SK-N-SH (cell line): ENCODE data around the gene CLRN3. TPM values are rescaled to one million over a fixed set of nuclear protein-coding genes. Genes with fewer than 3 reads are reported as not detected.

Experiments
- CTCF ChIA-PET: fragments of 300-600, 350-600 bp; formaldehyde crosslinking; extraction: SDS; loops from one replicate; lab custom pipeline; 2021; lab: Yijun Ruan, JAX
- POLR2A ChIA-PET: fragments of 350-600 bp; sonication (Branson Sonifier 250); formaldehyde crosslinking; extraction: SDS; loops from one replicate; lab custom pipeline; 2020; ENCODE audit warnings: antibody characterized with exemption, inconsistent platforms; lab: Yijun Ruan, JAX
- DNase-seq: peaks from one replicate; pipeline ENCODE4 v3.0.0; 2012
- H2AFZ ChIP-seq: fragments of 200-600 bp; sonication (generic); 2 replicates; pipeline ENCODE4 v1.8.1; 2016; ENCODE audit warnings: antibody characterized with exemption, mild to moderate bottlenecking, low read depth
- H3F3A ChIP-seq: fragments of 200-600 bp; sonication (generic); replicated peaks from 2 replicates; pipeline ENCODE3; 2016; ENCODE audit warnings: antibody characterized with exemption, mild to moderate bottlenecking; ENCODE audit not compliant: insufficient read depth
- H3K27ac ChIP-seq, 2 experiments: fragments of 200-500 bp in 1 of 2; fragments of 200-600 bp in 1 of 2; sonication (Bioruptor generic) in 1 of 2; sonication (generic), shearing (Covaris generic) in 1 of 2; 2 replicates each; pipeline versions ENCODE4 v1.5.1 to v1.6.1; 2014 to 2016; ENCODE audit warnings: low read depth in 2 of 2, inconsistent platforms in 1 of 2, low read length in 1 of 2, mild to moderate bottlenecking in 1 of 2, mixed read lengths in 1 of 2
- H3K27me3 ChIP-seq: fragments of 200-600 bp; sonication (generic), shearing (Covaris generic); 2 replicates; pipeline ENCODE4 v1.6.1; 2016; ENCODE audit warnings: mixed run types; ENCODE audit not compliant: insufficient read depth
- H3K36me3 ChIP-seq, 2 experiments: fragments of 200-500 bp in 1 of 2; fragments of 200-600 bp in 1 of 2; sonication (Bioruptor generic) in 1 of 2; sonication (generic) in 1 of 2; replicated peaks in 1 of 2; 2 replicates each; pipeline versions ENCODE3 to v1.5.1; 2014 to 2016; ENCODE audit warnings: low read length in 1 of 2, mild to moderate bottlenecking in 1 of 2; ENCODE audit not compliant: insufficient read depth in 2 of 2, control insufficient read depth in 1 of 2
- H3K4me1 ChIP-seq, 2 experiments: fragments of 200-500 bp in 1 of 2; fragments of 200-600 bp in 1 of 2; sonication (Bioruptor generic) in 1 of 2; sonication (generic), shearing (Covaris generic) in 1 of 2; 2 replicates each; pipeline versions ENCODE4 v1.5.1 to v1.6.1; 2014 to 2016; ENCODE audit warnings: low read depth in 1 of 2, low read length in 1 of 2, mixed run types in 1 of 2; ENCODE audit not compliant: insufficient read depth in 2 of 2, control insufficient read depth in 1 of 2
- H3K4me2 ChIP-seq: fragments of 200-600 bp; sonication (generic), shearing (Covaris generic); 2 replicates; pipeline ENCODE4 v1.6.1; 2017; ENCODE audit warnings: mixed run types
- H3K4me3 ChIP-seq, 2 experiments: fragments of 200-500 bp in 1 of 2; fragments of 200-600 bp in 1 of 2; sonication (Bioruptor generic) in 1 of 2; sonication (generic), shearing (Covaris generic) in 1 of 2; 2 replicates each; pipeline versions ENCODE4 v1.5.1 to v1.8.1; 2014 to 2016; ENCODE audit warnings: low read depth in 2 of 2, inconsistent platforms in 1 of 2, low read length in 1 of 2, mild to moderate bottlenecking in 1 of 2, mixed read lengths in 1 of 2, moderate library complexity in 1 of 2
- H3K79me2 ChIP-seq: fragments of 200-600 bp; sonication (generic); 2 replicates; pipeline ENCODE4 v1.8.1; 2017; ENCODE audit warnings: mild to moderate bottlenecking; ENCODE audit not compliant: insufficient read depth
- H3K9ac ChIP-seq: fragments of 200-600 bp; sonication (generic); 2 replicates; pipeline ENCODE4 v1.6.1; 2017; ENCODE audit warnings: mixed run types
- H3K9me2 ChIP-seq: fragments of 200-600 bp; sonication (generic); 2 replicates; pipeline ENCODE4 v1.6.1; 2017; ENCODE audit warnings: mixed run types
- H3K9me3 ChIP-seq: fragments of 200-600 bp; sonication (generic); 2 replicates; pipeline ENCODE4 v1.6.1; 2017; ENCODE audit warnings: mixed run types, mild to moderate bottlenecking, moderate library complexity
- H4K20me1 ChIP-seq: fragments of 200-600 bp; sonication (generic); 2 replicates; pipeline ENCODE4 v1.6.1; 2017; ENCODE audit warnings: mild to moderate bottlenecking, mixed run types; ENCODE audit not compliant: insufficient read depth
- CHD2 ChIP-seq: fragments of 150-350 bp; IDR thresholded peaks from 2 replicates; pipeline ENCODE4 v1.6.1; 2018; ENCODE audit warnings: low read length; ENCODE audit not compliant: partially characterized antibody
- CTCF ChIP-seq: fragments of 200-600 bp; sonication (generic); IDR thresholded peaks from 2 replicates; pipeline ENCODE4 v1.6.1; 2017; ENCODE audit warnings: antibody characterized with exemption, mild to moderate bottlenecking, moderate library complexity
- EP300 ChIP-seq, 2 experiments: IDR thresholded peaks; 2 replicates each; pipeline versions ENCODE4 v1.4.0 to v1.6.1; 2012; ENCODE audit warnings: borderline replicate concordance in 1 of 2, low read depth in 1 of 2, low read length in 1 of 2
- FOSL2 ChIP-seq: IDR thresholded peaks from 2 replicates; pipeline ENCODE4 v1.4.0; 2012; ENCODE audit warnings: low read depth, mild to moderate bottlenecking, moderate library complexity, borderline replicate concordance
- GABPA ChIP-seq: IDR thresholded peaks from 2 replicates; pipeline ENCODE4 v1.4.0; 2012; ENCODE audit warnings: low read depth, mild to moderate bottlenecking
- GATA2 ChIP-seq: sonication (generic); formaldehyde crosslinking; IDR thresholded peaks from 2 replicates; pipeline ENCODE4 v1.5.0; 2020; ENCODE audit warnings: mild to moderate bottlenecking, missing genetic modification reagents
- IRF3 ChIP-seq: fragments of 150-350 bp; IDR thresholded peaks from 2 replicates; pipeline ENCODE4 v1.6.1; 2016; ENCODE audit warnings: mild to moderate bottlenecking, low read depth, low read length
- JUND ChIP-seq: IDR thresholded peaks from 2 replicates; pipeline ENCODE4 v1.4.0; 2012
- MEF2A ChIP-seq: IDR thresholded peaks from 2 replicates; pipeline ENCODE4 v1.4.0; 2012; ENCODE audit warnings: low read depth, borderline replicate concordance
- NFIC ChIP-seq: IDR thresholded peaks from 2 replicates; pipeline ENCODE4 v1.4.0; 2012; ENCODE audit warnings: borderline replicate concordance
- RCOR1 ChIP-seq: fragments of 150-350 bp; IDR thresholded peaks from 2 replicates; pipeline ENCODE4 v1.6.1; 2017; ENCODE audit warnings: antibody characterized with exemption, low read length
- RXRA ChIP-seq: IDR thresholded peaks from 2 replicates; pipeline ENCODE4 v1.4.0; 2012; ENCODE audit warnings: low read depth, mild to moderate bottlenecking, borderline replicate concordance
- TCF12 ChIP-seq: IDR thresholded peaks from 2 replicates; pipeline ENCODE4 v1.4.0; 2012
- USF2 ChIP-seq: fragments of 150-350 bp; IDR thresholded peaks from 2 replicates; pipeline ENCODE4 v1.6.1; 2017; ENCODE audit warnings: antibody characterized with exemption, low read length, low read depth, borderline replicate concordance
- YY1 ChIP-seq: IDR thresholded peaks from 2 replicates; pipeline ENCODE4 v1.4.0; 2012; ENCODE audit warnings: low read depth, mild to moderate bottlenecking
- ZBTB33 ChIP-seq: IDR thresholded peaks from 2 replicates; pipeline ENCODE4 v1.4.0; 2012; ENCODE audit warnings: low read depth, borderline replicate concordance
- WGBS: methylation state at CpG from one replicate; pipeline ENCODE4 v1.1.6; 2017; ENCODE audit warnings: low lambda C conversion rate; 5-methylcytosine and 5-hydroxymethylcytosine counted together
- polyA plus RNA-seq, 3 experiments: library from polyadenylated mRNA; depleted of rRNA; stranded (reverse); fragments of >200 nt; gene quantifications; 2 replicates each; pipeline ENCODE4 v1.2.3, GENCODE V29; 2012

CLRN3 gene
- polyA plus RNA-seq, 1 of the 3 experiments (the other 2 are of a cell fraction): 0.25 TPM

- Histone ChIP-seq H3K9me2 (no peaks in the 10 kb centered on the region), H3K9ac (no peak overlapping the region), H2AFZ (no peak overlapping the region), H3K4me2 (no peak overlapping the region), H3K36me3 (no peaks in the 10 kb centered on the region), H3K79me2 (no peaks in the 10 kb centered on the region; the same call in 1 of the 2 replicates), H3K27ac (no peak overlapping the region), H3K4me1 (peaks cover 0 to 14% of the 10 kb centered on the region in 2 experiments; a peak in 1 of 4 replicates), H3F3A (no peaks in the 10 kb centered on the region), H3K4me3 (no peak overlapping the region), H3K9me3 (no peaks in the 10 kb centered on the region), H4K20me1 (no peaks in the 10 kb centered on the region), H3K27me3 (no peaks in the 10 kb centered on the region)
- ChIA-PET CTCF (interaction anchor here (1.2 to 13.6 kb wide), 6 partner anchors 13 to 161 kb away, joined by 3 to 389 read pairs (median 68); no protein-coding TSS in a partner anchor), POLR2A (no interaction called here)
- TF ChIP-seq EP300 (IDR thresholded peaks at IDR 0.05; ENCODE audit: borderline replicate concordance in 1 of 2, low read depth in 1 of 2, low read length in 1 of 2): no peak
- TF ChIP-seq GABPA: no peak
- TF ChIP-seq JUND: no peak
- no peak for TF ChIP-seq ZBTB33
- no peak for TF ChIP-seq RXRA
- TF ChIP-seq FOSL2: no peak
- no peak for TF ChIP-seq YY1
- no peak for TF ChIP-seq MEF2A
- no peak for TF ChIP-seq USF2
- TF ChIP-seq NFIC: no peak
- no peak for TF ChIP-seq IRF3
- TF ChIP-seq CTCF: no peak
- TF ChIP-seq CHD2: no peak
- TF ChIP-seq GATA2 (CRISPR knock-in tag): no peak
- TF ChIP-seq RCOR1: no peak
- no peak for TF ChIP-seq TCF12
- 79% methylated on average over 5 of the region's 8 CpGs for WGBS
- DNase-seq: no peak
Observed at GRCh38 chr10:127908959-127909267, 16.2 kb upstream of the CLRN3 start.
